HG03095 (cell line): ENCODE measurements around the gene ARID5A.
"Not testable (repeated sequence)": the region's sequence is repeated elsewhere in the genome, so short reads cannot be mapped to it uniquely, and the experiment has no call there.

Experiments
- ATAC-seq: cut with Tn5 transposase; IDR thresholded peaks from one replicate; pipeline ENCODE4 v1.9.1; 2021; ENCODE audit warnings: moderate library complexity; ENCODE audit not compliant: unreplicated experiment

ARID5A gene

DNA sequence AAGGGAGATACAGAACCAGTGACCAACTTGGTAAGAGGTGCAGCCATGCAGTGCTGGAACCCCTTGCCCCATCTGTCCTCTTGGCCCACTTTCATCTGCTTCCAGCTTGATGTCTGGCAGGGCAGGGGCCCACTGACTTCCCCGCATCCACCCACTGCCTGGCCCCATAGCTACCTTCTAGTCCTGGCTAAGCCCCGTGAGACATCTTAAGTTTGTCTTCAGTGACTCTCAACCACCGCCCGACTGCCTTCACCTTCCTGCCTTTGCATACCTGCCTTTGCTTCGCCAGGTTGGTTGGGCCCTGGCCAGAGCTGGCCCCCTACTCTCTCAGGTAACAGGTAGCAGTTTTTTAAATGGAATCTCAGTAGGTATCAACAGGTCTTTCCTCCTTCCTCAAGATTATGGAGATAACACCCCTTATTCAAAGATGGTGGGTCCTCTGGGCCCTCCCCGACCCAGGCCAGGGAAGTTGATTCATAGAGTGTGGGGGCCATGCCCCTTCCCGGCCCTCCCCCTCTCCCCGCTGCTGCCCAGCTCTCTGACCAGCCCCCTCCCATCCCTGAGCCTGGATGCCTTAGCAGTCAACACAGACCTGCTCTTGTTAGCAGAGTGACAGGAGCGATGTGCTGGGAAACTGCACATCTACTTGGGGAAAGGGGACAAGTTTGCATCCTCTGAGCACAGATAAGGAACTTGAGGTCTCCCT, 2.8 kb downstream of the ARID5A start:
- no peak for ATAC-seq

DNA sequence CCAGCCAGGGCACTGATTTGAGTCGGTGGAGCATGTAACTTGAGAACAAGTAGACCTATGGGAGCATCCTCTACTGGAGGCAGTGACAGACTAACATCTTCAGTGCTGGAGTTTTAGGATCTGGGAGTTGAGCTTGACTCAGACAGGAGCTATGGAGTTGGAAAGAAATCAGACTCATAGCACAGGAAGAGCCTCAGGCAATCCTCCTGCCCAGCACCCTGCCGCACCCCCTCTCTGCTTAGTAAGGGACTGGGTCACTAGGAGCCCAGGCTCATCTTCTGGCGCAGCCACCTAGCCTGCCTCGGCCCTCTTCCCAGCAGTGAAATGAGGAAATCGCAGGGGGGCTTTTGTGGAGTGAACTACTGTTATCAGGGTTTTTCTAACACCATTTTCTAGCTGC, 3.6 kb downstream of the ARID5A start:
- no peak for ATAC-seq

DNA sequence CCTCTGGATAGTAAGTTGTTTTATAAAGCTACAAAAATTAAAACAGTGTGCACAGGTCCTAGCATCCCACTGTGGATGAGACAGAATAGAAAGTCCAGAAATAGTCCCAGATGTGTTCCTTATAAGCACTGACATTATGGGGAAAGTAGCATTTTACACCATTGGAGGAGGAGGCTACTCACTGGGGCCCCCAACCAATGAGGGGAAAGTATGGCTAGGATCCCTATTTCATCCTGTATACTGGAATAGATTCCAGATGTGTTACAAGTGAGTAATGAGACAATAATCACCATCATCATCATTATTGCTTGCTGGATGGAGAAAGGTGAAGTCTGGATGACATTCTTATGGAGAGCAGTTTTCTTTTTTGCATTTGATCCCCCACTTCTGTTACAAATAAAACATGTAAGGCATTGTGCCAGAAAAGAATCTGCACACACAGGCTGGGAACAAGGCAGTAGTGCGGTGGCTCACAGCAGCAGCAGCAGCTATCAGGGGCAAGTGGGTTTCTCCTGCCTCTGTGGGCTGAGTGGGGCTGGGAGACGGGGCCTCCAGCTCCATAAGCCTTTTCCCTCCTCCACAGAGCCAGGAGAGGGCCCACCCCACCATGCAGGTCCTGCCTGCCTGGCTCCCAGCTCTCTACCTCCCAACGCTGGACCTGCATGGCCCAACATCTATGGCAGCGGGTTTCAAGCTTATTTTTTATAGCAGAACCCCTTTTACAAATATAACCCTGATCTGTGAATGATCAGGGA, 5.0 kb downstream of the ARID5A start:
- ATAC-seq, result no peak

DNA sequence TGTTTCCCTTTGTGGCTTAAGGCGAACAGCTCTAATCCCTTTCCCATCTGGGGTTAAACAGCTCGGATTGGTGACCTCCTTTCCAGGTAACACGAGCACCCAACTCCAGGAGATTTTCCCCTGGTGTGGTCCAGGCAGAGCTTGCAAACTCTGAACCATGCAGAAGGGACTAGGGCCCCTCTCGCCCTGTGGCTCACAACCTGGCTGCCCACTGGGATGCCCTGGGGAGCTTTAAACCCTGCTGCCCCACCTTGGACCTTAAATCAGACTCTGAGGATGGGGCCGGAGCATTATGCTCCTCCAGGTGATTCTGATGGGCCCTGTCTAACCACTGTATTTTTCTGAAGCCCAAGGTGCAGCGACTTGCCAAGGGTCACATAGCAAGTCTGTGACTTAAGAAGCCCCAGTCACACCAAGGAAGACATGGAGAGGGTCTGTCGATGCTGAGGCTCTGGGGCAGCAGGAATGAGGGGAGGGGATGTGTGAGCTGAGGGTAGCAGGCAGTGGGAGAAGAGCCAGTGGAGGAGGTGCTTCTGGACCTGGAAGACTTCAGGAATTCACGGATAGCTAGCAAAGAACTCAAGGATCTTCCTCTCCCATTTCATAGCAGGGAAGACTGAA, 5.9 kb downstream of the ARID5A start:
- ATAC-seq, result no peak

DNA sequence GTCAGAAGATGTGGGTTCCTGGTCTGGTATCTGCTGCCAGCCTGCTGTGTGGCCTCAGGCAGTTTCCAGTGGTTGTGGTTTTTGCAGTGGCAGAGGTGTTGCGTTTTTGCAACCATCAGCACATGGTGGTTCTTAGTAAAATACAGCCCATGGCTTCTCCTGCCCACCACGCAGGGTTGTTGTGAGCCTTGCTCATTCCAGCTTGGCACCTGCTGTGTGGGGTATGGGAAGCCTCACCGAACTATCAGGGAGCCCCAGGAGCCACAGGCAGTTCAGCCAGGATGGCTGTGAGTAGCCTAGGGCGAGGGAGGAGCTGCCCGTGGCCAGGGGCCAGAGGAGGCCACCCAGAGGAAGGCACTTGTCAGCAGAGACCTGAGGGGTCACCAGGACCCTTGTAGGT, 9.8 kb downstream of the ARID5A start:
- ATAC-seq, result no peak

DNA sequence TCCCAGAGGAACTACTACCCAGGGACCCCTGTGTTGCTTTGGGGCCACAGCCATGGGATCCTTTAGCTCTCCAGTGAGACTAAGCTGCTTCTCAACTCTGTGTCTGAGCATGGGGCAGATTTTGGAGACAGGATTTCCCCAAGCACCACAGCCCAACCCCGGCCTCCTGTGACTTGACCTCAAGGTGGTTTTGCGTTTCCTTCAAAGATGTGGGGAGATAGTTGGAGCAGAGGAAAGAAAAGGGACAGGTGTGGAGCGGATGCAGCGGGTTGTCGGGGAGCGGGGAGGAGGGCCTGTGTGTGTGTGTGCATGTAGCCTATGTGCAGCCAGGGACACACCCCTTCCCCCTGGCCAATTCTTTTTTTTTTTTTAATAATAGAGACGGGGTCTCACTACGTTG, 10.2 kb downstream of the ARID5A start:
- no peak for ATAC-seq

DNA sequence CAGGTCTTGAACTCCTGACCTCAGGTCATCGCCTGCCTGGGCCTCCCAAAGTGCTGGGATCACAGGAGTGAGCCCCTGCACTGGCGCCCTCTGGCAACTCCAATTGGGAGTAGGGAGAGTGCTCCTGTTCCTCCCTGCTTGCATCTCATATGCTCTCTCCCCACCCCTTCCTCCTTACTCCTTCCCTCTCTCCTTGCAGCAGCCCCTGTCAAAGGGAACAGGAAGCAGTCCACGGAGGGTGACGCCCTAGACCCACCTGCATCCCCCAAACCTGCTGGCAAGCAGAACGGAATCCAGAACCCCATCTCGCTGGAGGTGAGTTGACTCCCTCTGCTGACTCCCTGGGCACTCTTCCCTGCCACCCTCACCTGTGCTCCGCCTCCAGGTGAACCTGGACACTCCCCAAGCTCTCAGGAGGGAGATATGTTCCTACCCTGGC, 10.7 kb downstream of the ARID5A start:
- ATAC-seq, result no peak

DNA sequence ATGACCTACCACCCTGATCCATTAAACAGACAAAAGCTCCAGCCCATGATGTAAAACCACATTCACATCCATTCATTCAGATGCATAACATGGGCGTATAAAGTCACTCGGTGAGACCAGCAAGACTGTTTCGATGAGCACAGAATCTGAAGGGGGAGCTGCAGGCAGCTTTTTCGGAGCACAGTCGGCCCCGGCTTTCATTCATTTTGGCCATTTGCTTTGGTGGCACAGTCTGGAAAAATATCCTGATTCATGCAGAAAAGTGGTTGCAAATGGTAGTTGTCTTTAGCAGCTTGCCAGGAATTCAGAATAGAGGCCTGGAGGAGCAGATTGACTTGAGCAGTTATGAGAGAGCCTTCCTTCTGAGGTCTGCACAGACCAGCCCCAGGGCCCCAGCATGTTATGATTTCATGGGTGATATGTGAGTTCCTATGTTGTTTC, 11.2 kb downstream of the ARID5A start:
- no peak for ATAC-seq

DNA sequence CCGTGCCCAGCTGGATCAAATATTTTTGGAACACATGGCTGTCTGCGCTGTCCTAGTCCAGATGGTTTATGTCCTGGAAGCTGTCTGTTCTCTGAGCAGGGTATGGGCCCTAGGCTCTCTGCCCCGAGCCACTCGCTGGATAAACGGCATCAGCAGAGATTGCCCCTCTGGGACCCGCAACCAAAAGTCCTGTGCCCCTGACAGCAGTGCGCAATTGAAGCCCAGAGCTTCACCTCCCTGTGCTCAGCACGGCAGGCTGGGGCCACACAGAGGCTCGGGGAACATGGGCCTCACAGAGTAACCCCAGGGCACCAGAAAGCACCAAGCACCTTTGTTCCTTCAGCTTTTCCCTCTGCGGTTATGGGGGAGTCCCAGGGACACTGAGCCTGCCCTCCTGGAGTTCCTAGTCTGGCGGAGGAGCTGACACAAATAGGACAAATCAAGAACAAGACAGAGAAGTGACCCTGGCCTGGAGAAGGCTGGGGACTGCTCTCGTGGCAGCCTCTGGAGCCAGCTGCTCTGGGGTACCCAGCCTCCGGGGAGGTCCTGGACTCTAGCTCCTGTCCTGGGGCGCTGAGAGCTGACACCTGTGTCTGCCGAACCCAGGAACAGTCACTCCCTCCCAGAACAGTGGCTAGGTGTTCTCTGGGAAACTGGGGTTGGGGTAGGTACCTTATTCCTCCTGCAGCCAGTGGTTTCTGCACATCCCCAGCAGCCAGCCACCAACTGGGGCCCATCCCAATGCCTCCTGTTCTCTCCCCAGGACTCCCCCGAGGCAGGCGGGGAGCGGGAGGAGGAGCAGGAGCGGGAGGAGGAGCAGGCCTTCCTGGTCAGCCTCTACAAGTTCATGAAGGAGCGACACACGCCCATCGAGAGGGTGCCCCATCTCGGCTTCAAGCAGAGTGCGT, 12.3 kb downstream of the ARID5A start:
- ATAC-seq, result no peak

DNA sequence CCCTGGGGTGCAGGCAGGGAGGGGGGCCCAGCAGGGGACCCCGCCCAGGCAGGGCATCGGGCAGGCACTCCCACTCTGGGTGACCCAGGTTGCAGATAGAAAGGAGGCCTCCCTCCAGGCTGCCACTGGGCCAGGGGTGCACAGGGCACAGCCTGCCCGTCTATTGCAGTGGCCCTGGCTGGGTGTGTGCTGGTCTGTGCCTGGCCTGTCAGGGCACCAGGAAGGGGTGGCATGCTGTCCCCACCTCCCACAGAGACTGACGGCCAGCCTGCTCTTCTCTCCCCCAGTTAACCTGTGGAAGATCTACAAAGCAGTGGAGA, 12.9 kb downstream of the ARID5A start:
- no peak for ATAC-seq

DNA sequence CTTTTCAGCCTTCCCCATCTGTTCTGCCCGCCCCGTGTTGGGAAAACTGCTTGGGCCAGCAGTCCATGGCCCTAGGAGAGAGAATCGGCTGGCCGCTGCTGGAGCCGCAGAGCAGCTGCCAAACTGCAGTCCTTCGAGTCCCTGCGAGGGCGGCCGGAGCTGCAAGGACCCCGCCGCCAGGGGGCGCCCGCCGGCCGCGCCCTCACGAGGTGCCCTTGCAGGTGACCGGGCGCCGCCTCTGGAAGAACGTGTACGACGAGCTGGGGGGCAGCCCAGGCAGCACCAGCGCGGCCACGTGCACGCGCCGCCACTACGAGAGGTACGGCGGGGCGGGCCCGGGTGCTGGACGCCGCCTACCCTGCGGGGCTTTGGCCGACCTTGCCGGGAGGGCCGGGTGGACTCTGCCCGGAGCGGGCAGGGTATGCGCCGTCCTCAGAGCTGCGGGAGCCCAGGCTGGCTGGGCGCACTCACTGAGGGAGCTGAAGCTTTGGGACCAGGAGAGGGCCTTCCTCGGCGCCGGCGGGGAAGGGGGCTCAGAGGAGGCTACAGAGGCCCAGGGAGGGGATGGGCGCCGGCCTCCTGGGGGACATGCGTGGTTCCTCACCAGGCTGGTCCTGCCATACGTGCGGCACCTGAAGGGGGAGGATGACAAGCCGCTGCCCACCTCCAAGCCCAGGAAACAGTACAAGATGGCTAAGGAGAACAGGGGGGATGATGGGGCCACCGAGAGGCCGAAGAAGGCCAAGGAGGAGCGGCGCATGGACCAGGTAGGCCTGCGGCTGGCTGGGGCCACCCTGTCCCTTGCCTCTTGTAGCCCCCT, 13.6 kb downstream of the ARID5A start:
- ATAC-seq, result no peak

DNA sequence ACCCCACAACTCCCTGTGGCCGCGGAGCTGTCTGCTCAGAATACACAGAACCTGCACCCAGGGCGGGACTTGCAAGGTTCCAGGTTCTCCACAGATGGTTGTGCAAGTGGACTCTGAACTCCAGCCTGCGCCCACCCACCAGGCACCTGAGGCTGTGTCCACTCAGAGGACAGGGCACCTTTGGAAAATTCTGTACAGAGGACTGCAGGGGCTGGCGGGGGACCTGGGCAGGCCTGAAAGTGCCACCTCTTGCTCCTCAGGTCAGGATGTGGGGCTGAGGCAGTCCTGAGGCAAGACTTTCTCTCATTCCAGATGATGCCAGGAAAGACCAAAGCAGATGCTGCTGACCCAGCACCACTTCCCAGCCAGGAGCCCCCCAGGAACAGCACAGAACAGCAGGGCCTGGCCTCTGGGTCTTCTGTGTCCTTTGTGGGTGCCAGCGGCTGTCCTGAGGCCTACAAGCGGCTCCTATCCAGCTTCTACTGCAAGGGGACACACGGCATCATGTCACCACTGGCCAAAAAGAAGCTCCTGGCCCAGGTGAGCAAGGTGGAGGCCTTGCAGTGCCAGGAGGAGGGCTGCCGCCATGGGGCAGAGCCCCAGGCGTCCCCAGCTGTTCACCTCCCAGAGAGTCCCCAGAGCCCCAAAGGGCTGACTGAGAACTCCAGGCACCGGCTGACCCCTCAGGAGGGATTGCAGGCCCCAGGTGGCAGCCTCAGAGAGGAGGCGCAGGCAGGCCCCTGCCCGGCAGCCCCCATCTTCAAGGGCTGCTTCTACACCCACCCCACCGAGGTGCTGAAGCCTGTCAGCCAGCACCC, 14.4 kb downstream of the ARID5A start:
- no peak for ATAC-seq

DNA sequence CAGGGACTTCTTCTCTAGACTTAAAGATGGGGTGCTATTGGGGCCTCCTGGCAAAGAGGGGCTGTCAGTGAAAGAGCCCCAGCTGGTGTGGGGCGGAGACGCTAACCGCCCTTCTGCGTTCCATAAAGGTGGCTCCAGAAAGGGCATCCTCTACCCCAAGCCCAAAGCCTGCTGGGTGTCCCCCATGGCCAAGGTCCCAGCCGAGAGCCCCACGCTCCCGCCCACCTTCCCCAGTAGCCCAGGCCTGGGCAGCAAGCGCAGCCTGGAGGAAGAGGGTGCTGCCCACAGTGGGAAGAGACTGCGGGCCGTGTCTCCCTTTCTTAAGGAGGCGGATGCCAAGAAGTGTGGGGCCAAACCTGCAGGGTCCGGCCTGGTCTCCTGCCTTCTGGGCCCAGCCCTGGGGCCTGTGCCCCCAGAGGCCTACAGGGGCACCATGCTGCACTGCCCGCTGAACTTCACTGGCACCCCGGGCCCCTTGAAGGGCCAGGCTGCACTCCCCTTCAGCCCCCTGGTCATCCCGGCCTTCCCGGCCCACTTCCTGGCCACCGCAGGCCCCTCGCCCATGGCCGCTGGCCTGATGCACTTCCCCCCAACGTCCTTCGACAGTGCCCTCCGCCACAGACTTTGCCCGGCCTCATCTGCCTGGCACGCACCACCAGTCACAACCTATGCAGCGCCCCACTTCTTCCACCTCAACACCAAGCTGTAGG, 15.2 kb downstream of the ARID5A start:
- ATAC-seq, result no peak

DNA sequence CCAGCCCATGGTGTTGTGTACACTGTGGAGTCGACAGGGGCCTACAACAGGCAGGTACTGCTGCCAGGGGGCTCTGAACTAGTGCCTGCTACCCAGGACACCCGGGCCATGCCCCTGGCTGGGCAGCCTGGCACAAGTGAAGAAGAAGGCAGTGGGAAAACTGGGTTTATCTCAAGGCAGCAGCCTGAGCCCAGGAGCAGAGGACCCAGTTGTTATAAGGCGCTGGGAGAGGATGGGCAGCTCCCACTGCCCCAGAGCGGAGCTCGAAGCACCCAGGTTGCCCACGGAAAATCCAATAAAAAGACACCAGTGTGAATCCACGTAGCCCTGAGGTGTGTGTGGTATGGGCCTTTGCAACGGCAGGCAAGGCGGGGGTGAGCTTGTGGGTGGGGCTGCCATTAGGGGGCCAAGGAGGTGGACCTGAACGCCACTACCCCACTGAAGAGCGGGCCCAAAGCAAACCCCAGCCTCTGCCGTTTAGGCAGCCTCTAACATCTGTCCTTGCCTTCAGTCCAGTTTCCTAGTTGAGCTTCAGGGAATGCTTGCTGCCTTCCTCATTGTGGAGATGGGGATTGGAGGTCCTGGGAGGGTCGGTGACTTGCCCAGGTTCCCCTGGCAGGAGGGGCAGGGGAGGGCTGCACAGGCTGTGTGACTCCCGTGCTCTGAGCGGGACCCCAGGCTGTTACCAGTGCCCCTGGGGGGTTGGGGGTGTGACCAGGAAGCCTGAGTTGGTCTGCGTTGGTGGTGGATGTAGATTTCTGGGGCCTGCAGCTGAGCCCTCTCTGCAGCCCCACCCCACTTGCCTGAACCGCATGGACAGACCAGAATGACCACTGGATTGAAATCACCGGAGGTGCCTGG, 16.0 kb downstream of the ARID5A start:
- ATAC-seq, result no peak

DNA sequence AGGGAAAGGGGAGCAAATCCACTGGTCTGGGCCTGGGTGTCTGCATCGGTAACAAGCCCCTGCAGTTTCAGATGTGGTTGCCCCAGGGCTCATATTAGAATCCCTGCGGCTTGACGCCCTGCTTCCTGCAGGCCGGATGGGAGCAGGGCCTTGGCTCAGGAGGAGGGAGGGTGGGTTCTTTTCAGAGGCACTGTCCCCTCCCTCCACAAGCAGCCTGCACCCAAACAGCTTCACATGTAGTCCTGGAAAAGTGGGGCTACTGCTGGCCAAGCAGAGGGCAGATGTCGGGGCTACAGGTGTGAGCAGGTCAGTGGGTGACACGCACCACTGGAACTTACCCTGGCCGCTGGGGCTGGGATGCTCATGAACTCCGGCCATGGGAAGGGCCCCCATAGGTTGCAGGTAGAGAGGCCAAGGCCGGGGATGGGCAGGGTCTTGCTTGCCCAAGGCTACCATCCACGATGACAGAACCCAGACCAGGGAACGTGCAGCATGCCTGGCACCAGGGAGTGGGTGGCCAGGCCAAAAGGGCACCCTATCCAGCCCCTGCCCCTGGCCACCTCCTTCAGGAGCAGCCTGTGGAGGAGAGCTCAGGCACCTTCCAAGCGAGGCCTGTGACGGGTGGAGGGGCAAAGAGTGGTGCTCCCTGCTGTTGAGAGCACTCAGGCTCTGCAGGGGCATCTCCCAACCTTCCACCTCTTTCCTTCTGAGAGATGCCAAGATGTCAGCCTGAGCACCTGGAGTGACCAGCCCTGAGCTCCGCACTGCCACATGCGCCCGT, 16.8 kb downstream of the ARID5A start:
- ATAC-seq, result no peak

DNA sequence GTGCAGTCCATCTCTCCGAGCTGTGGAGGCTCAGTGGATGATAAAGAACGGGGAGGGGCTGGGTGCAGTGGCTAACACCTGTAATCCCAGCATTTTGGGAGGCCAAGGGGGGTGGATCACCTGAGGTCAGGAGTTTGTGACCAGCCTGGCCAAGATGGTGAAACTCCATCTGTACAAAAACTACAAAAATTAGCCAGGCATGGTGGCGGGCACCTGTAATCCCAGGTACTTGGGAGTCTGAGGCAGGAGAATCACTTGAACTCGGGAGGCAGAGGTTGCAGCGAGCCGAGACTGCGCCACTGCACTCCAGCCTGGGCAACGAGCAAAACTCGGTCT, 17.4 kb downstream of the ARID5A start:
- not testable (repeated sequence) for ATAC-seq
